GM12892 (cell line): ENCODE measurements around the gene TESK2.

Experiments
- POLR2A ChIP-seq: IDR thresholded peaks from 2 replicates; pipeline ENCODE4 v1.6.1; 2011; ENCODE audit warnings: low read depth, low read length, control low read depth
- POLR2AphosphoS5 ChIP-seq: IDR thresholded peaks from 2 replicates; pipeline ENCODE4 v1.6.1; 2011; ENCODE audit warnings: low read depth, low read length, control low read depth

DNA sequence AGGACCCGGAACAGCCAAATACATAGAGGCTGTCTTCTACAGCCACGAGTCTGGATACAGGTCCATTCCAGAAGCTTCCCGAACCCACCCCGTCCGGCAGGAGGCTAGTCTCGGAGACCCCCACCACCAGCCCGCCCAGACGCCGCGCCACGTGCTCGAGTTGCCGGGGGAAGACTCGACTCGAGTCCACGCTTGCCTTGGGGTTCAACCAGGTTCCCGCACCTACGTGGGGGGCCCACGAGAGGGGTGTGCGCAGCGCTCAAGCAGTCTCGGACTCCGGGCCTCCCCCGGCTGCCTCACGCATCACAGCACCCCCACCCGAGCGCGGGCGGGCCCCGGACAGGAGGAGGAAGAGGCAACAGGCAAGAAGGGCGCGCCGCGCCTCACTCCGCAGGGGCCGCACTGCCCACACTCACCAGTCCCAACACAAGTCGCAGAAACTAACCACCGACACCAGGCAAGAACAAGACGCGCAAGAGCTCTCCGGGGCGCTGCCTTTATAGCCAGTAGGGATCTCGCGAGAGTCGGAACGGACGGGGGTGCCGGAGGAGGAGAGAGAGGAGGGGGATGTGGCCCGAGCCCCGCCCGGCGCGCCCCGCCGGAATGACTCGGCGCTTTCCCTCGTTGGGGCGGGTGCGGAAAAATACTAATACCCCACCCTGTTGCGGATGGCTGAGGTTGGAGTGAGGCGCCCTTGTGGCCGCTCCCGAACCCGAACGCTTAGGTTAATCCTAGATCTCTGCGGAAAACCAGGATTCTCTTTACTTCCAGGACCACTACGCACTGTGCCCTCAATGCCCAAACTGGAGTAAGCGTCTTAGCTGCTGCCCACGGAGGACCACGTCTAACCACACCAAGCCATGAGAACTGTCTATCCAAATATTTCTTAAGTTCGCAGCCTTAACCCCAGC is 30.7 kb upstream of the TESK2 start, which contains the start of gene PRDX1:
- peak; percentile 100 for TF ChIP-seq POLR2A
- peak; percentile 100 for TF ChIP-seq POLR2AphosphoS5
